Smooth muscle cell of the pulmonary artery (primary cell): ENCODE measurements around the gene TSPAN3. TPM values are rescaled to one million over a fixed set of nuclear protein-coding genes. Genes with fewer than 3 reads are reported as not detected.

Experiments
- total RNA-seq: library from RNA; depleted of rRNA; stranded (reverse); fragments of >200 nt; gene quantifications from 2 replicates; pipeline ENCODE4 v1.2.3, GENCODE V29; 2014

The TSPAN3 gene
- 302 and 368 TPM in 2 replicates for total RNA-seq

DNA sequence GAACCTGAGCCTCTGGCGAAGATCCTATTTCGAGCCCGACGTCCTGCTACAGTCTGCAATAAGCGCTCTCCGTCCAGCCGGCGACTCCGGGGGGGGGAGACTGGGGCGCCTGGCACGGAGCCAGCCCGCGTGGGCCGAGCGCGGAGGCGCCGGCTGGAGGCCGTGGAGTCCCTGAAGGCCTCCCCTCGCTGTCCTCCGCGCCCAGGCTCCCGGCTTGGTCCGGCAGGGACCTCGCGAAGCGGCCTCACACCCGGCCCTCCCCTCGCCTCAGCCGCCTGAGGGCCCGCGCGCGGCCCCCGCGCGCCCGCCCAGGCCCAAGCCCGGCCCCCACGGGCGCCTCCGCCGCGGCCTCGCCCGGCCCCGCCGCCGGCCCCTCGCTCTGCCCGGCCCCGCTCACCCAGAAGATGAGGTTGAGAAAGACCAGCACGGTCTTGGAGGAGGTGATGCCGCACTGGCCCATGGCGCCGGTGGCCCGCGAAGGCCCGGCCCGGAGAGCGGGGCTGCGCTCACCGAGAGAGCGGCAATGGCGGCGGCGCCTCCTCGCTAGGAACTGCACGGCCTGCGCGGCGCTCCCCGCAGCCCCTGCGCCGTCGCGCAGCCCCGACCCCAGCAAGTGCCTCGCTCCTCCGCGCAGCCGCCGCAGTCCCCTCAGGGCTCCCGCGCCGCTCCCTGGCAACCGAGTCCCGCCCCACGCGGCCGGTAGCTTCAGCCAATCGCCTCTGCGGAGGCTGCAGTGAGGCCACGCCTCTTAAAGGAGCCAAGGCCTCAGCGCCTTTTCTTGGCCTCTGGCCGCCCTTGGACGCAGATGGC lies at the start of gene TSPAN3:
TSS of gene TSPAN3 (minus strand) at position 615 of the 810 bp plus-strand sequence. CDS start at position 460, 155 bp downstream.

DNA sequence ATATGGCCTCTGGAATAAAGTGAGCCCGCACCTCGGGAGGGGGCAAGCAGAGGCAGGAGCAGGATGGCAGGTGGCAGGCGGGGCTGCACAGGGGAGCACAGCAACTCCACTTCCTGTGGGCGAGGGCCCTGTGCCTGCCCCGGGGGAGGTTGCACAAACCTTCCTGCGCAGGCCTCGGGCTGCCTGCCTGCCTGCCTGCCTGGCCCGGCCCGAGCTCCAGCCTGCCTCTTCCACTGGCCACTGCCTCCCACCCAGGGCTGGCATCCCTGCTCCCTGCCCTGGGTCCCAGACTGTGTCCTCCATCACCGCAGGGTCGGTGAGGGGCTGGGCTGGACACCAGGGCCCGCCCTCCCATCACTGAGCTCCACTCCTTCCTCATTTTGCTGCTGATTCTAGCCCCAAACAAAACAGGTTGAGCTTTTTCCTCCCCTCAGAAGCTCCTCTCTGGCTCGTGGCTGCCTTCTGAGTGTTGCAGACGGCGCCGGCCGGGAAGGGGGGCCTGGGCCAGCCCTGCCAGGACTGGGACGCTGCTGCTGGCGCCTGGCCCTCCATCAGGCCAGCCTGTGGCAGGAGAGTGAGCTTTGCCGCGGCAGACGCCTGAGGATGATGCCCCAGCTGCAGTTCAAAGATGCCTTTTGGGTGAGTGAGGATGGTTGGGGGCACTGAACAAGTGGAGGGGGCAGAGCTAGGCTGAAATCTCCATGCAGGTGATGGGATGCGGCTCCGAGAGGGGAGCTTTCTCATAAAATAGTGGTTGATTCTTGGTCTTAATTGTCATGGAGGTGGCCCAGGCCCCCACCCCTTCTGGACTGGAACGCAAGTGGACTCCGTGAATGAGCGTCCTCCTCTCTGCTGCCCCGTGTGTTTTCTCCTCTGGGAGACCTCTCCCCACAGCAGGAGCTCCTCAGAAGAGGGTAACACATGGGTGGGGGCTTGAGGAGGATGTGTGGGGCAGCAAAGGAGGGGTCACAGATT lies 75.7 kb downstream of the TSPAN3 start, which contains the start of gene PSTPIP1:
TSS of gene PSTPIP1 (plus strand) at position 156 of the 975 bp plus-strand sequence. CDS start at position 604, 448 bp downstream.

Other genes starting within 250 kb of the TSPAN3 start
- 8.0 and 10.6 TPM in 2 replicates for gene SCAPER, start 165.8 kb downstream of the TSPAN3 start, total RNA-seq
- 96.3 and 98.2 TPM in 2 replicates for gene RCN2, start 139.4 kb downstream of the TSPAN3 start, total RNA-seq
- gene PSTPIP1, start 76.0 kb downstream of the TSPAN3 start, total RNA-seq: 0.98 and 4.4 TPM in 2 replicates